ENCODE results near the gene RABGEF1.

DNA sequence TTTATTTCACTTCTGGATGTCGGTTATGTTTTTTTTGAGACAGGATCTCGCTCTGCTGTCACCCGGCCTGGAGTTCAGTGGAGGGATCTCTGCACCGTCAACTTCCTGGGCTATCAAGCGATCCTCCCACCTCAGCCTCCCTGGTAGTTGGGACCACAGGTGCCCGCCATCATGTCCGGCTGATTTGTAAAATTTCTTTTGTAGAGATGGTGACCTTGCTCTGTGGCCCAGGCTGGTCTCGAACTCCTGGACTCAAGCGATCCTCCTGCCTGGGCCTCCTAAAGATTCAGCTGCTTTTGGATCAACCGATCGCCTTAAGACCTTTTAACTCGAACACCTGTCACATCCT lies 606 bp upstream of the RABGEF1 start:
- TF ChIP-seq, protein P1, sequence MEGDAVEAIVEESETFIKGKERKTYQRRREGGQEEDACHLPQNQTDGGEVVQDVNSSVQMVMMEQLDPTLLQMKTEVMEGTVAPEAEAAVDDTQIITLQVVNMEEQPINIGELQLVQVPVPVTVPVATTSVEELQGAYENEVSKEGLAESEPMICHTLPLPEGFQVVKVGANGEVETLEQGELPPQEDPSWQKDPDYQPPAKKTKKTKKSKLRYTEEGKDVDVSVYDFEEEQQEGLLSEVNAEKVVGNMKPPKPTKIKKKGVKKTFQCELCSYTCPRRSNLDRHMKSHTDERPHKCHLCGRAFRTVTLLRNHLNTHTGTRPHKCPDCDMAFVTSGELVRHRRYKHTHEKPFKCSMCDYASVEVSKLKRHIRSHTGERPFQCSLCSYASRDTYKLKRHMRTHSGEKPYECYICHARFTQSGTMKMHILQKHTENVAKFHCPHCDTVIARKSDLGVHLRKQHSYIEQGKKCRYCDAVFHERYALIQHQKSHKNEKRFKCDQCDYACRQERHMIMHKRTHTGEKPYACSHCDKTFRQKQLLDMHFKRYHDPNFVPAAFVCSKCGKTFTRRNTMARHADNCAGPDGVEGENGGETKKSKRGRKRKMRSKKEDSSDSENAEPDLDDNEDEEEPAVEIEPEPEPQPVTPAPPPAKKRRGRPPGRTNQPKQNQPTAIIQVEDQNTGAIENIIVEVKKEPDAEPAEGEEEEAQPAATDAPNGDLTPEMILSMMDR (IDR thresholded peaks at IDR 0.05), result no peak
- no peak for TF ChIP-seq EZH2 (IDR thresholded peaks at IDR 0.05; ENCODE audit: borderline replicate concordance, insufficient read depth, low read depth, low read length, poor library complexity, severe bottlenecking)
